IMR-90 (cell line): ENCODE measurements around the gene TPGS2. TPM values are rescaled to one million over a fixed set of nuclear protein-coding genes. Genes with fewer than 3 reads are reported as not detected.

ENCODE experiments used
- ATAC-seq: fragments of 200-7000 bp; cut with Tn5 transposase; 2 replicates; pipeline ENCODE4 v1.9.1; 2020; ENCODE audit warnings: low read depth, mild to moderate bottlenecking, moderate library complexity
- BruUV-seq: library from RNA; stranded (reverse); fragments of 400-500 nt; replicated peaks from 2 replicates; lab custom pipeline; 2021; lab: Mats Ljungman, UMichigan
- CTCF ChIA-PET: fragments of 300-600 bp; formaldehyde crosslinking; extraction: SDS; loops from one replicate; lab custom pipeline; 2021; ENCODE audit warnings: antibody characterized with exemption; lab: Yijun Ruan, JAX
- POLR2A ChIA-PET: fragments of 300-600 bp; sonication (Branson Sonifier 250); formaldehyde crosslinking; loops from one replicate; lab custom pipeline; 2022; ENCODE audit warnings: antibody characterized with exemption; ENCODE audit not compliant: unreplicated experiment; lab: Charles Lee
- DNase-seq: peaks from one replicate; pipeline ENCODE4 v3.0.0; 2013
- H2AFZ ChIP-seq: replicated peaks from 2 replicates; pipeline ENCODE3; 2013; ENCODE audit warnings: low read length, mild to moderate bottlenecking; ENCODE audit not compliant: poor library complexity
- H2AK5ac ChIP-seq: 2 replicates; pipeline ENCODE4 v1.6.1; 2013; ENCODE audit warnings: low read depth, low read length, inconsistent platforms
- H2AK9ac ChIP-seq: replicated peaks from 2 replicates; pipeline ENCODE3; 2013; ENCODE audit warnings: mild to moderate bottlenecking, low read depth, low read length, moderate library complexity; ENCODE audit not compliant: poor library complexity
- H2BK120ac ChIP-seq: 2 replicates; pipeline ENCODE4 v1.6.1; 2013; ENCODE audit warnings: low read depth, low read length, inconsistent platforms
- H2BK15ac ChIP-seq: 3 replicates; pipeline ENCODE4 v1.6.1; 2013; ENCODE audit warnings: low read depth, low read length, inconsistent platforms
- H2BK20ac ChIP-seq: 2 replicates; pipeline ENCODE4 v1.6.1; 2013; ENCODE audit warnings: low read depth, mild to moderate bottlenecking, inconsistent platforms, low read length, moderate library complexity
- H2BK5ac ChIP-seq: 2 replicates; pipeline ENCODE4 v1.6.1; 2013; ENCODE audit warnings: mild to moderate bottlenecking, low read depth, low read length, inconsistent platforms; ENCODE audit not compliant: poor library complexity, severe bottlenecking
- H3K14ac ChIP-seq: replicated peaks from 2 replicates; pipeline ENCODE4 v1.6.1; 2013; ENCODE audit warnings: low read depth, low read length, inconsistent platforms
- H3K18ac ChIP-seq: 2 replicates; pipeline ENCODE4 v1.6.1; 2013; ENCODE audit warnings: low read depth, low read length, control low read depth
- H3K23ac ChIP-seq: 2 replicates; pipeline ENCODE4 v1.6.1; 2013; ENCODE audit warnings: low read depth, low read length, inconsistent platforms
- H3K27ac ChIP-seq: 2 replicates; pipeline ENCODE4 v1.5.1; 2013; ENCODE audit warnings: mild to moderate bottlenecking, control low read depth, low read length; ENCODE audit not compliant: insufficient read depth
- H3K27me3 ChIP-seq: 2 replicates; pipeline ENCODE4 v1.6.1; 2013; ENCODE audit warnings: low read length; ENCODE audit not compliant: control insufficient read depth, insufficient read depth
- H3K36me3 ChIP-seq: 2 replicates; pipeline ENCODE4 v1.6.1; 2013; ENCODE audit warnings: low read length, mixed read lengths; ENCODE audit not compliant: control insufficient read depth, insufficient read depth
- H3K4ac ChIP-seq: 2 replicates; pipeline ENCODE4 v1.6.1; 2013; ENCODE audit warnings: low read depth, low read length, inconsistent platforms
- H3K4me1 ChIP-seq: 2 replicates; pipeline ENCODE4 v1.6.1; 2013; ENCODE audit warnings: low read length, mixed read lengths; ENCODE audit not compliant: control insufficient read depth, insufficient read depth
- H3K4me2 ChIP-seq: 2 replicates; pipeline ENCODE4 v1.6.1; 2013; ENCODE audit warnings: low read depth, mild to moderate bottlenecking, control low read depth, low read length, moderate library complexity
- H3K4me3 ChIP-seq: 2 replicates; pipeline ENCODE4 v1.5.1; 2013; ENCODE audit warnings: low read depth, mild to moderate bottlenecking, control low read depth, low read length, moderate library complexity; ENCODE audit not compliant: insufficient read depth
- H3K56ac ChIP-seq: 2 replicates; pipeline ENCODE4 v1.6.1; 2013; ENCODE audit warnings: low read length, inconsistent platforms; ENCODE audit not compliant: insufficient read depth; ENCODE audit errors: extremely low read depth
- H3K79me1 ChIP-seq, 2 experiments: 2 replicates each; pipeline ENCODE4 v1.6.1; 2013; ENCODE audit warnings: low read length in 2 of 2, inconsistent platforms in 1 of 2, low read depth in 1 of 2
- H3K9ac ChIP-seq: 2 replicates; pipeline ENCODE4 v1.6.1; 2013; ENCODE audit warnings: low read depth, low read length, control low read depth
- H3K9me1 ChIP-seq: 2 replicates; pipeline ENCODE4 v1.6.1; 2013; ENCODE audit warnings: low read length, inconsistent platforms; ENCODE audit not compliant: insufficient read depth
- H3K9me3 ChIP-seq: 2 replicates; pipeline ENCODE4 v1.6.1; 2013; ENCODE audit warnings: low read length; ENCODE audit not compliant: control insufficient read depth, insufficient read depth
- H4K20me1 ChIP-seq: 2 replicates; pipeline ENCODE4 v1.6.1; 2013; ENCODE audit warnings: low read length, inconsistent platforms; ENCODE audit not compliant: insufficient read depth
- H4K5ac ChIP-seq: 2 replicates; pipeline ENCODE4 v1.6.1; 2013; ENCODE audit warnings: mild to moderate bottlenecking, low read depth, low read length, control low read depth
- H4K8ac ChIP-seq, 2 experiments: 2 replicates each; pipeline ENCODE4 v1.6.1; 2013; ENCODE audit warnings: low read depth in 2 of 2, low read length in 2 of 2, control low read depth in 1 of 2, inconsistent platforms in 1 of 2
- H4K91ac ChIP-seq: 2 replicates; pipeline ENCODE4 v1.6.1; 2013; ENCODE audit warnings: low read depth, low read length, inconsistent platforms; ENCODE audit not compliant: insufficient read depth
- BHLHE40 ChIP-seq: fragments of 150-350 bp; IDR thresholded peaks from 2 replicates; pipeline ENCODE4 v1.6.1; 2016; ENCODE audit warnings: mild to moderate bottlenecking, low read depth, low read length
- CEBPB ChIP-seq: IDR thresholded peaks from 2 replicates; pipeline ENCODE4 v1.6.1; 2012; ENCODE audit warnings: low read depth, low read length, improper control_type of control experiment
- CHD1 ChIP-seq: IDR thresholded peaks from 2 replicates; pipeline ENCODE4 v1.6.1; 2012; ENCODE audit warnings: low read depth, low read length, improper control_type of control experiment
- CTCF ChIP-seq: conservative IDR thresholded peaks from 2 replicates; pipeline ENCODE4 v1.5.1; 2012; ENCODE audit warnings: mild to moderate bottlenecking, low read depth, low read length, improper control_type of control experiment
- FOS ChIP-seq: fragments of 150-350 bp; IDR thresholded peaks from 2 replicates; pipeline ENCODE4 v1.6.1; 2016; ENCODE audit warnings: low read depth, low read length
- MAZ ChIP-seq: IDR thresholded peaks from 2 replicates; pipeline ENCODE4 v1.6.1; 2012; ENCODE audit warnings: low read depth, mild to moderate bottlenecking, low read length, improper control_type of control experiment, moderate library complexity, borderline replicate concordance
- MXI1 ChIP-seq: IDR thresholded peaks from 2 replicates; pipeline ENCODE4 v1.6.1; 2012; ENCODE audit warnings: low read depth, mild to moderate bottlenecking, low read length, moderate library complexity, borderline replicate concordance
- NFE2L2 ChIP-seq: fragments of 150-350 bp; IDR thresholded peaks from 2 replicates; pipeline ENCODE4 v1.6.1; 2016; ENCODE audit warnings: low read depth, mild to moderate bottlenecking, low read length
- POLR2A ChIP-seq: IDR thresholded peaks from 2 replicates; pipeline ENCODE4 v1.6.1; 2012; ENCODE audit warnings: mild to moderate bottlenecking, low read depth, low read length
- RFX5 ChIP-seq: IDR thresholded peaks from 2 replicates; pipeline ENCODE4 v1.8.0; 2012; ENCODE audit warnings: low read depth, mild to moderate bottlenecking, low read length, moderate library complexity
- USF2 ChIP-seq: fragments of 150-350 bp; IDR thresholded peaks from 2 replicates; pipeline ENCODE4 v1.6.1; 2017; ENCODE audit warnings: mild to moderate bottlenecking, antibody characterized with exemption, low read length, low read depth
- WGBS, 2 experiments: methylation state at CpG; one replicate each; pipeline versions ENCODE4 v1.1.5 to v1.1.7; 2013; ENCODE audit warnings: missing lambda C conversion rate in 2 of 2; ENCODE audit not compliant: insufficient read length in 1 of 2; ENCODE audit errors: extremely low coverage in 2 of 2; 5-methylcytosine and 5-hydroxymethylcytosine counted together
- dilution Hi-C: fragments of 300-500 bp; cut with HindIII; formaldehyde crosslinking; loops from one replicate; pipeline ENCODE4 v1.14.3; 2018; ENCODE audit warnings: low sequenced_read_pairs; ENCODE audit not compliant: unreplicated experiment
- in situ Hi-C: fragments of 300-500 bp; cut with MboI; formaldehyde crosslinking; loops from 3 replicates; pipeline ENCODE4 v1.14.3; 2019; ENCODE audit warnings: low sequenced_read_pairs, inconsistent platforms, mixed read lengths
- intact Hi-C: fragments of 100-400 bp; cut with micrococcal nuclease; formaldehyde crosslinking; loops from 2 replicates; pipeline ENCODE4 v1.10.0; 2022
- polyA plus RNA-seq, 3 experiments: library from polyadenylated mRNA; depleted of rRNA; stranded (reverse); fragments of >200 nt; gene quantifications; 2 replicates each; pipeline ENCODE4 v1.2.3, GENCODE V29; 2012; ENCODE audit warnings: low replicate concordance in 1 of 3
- total RNA-seq: library from RNA; depleted of rRNA; stranded (reverse); fragments of >200 nt; gene quantifications from 2 replicates; pipeline ENCODE4 v1.2.3, GENCODE V29; 2012

Gene TPGS2
- total and polyA plus RNA-seq, 2 of the 4 experiments (the other 2 are of a cell fraction): 201 to 294 TPM

GRCh38 chr18:36848609-36849008 is 19.8 kb upstream of the TPGS2 start:
- POLR2A ChIA-PET: no interaction called here
- Histone ChIP-seq H2BK120ac (no peak overlapping the region), H3K4ac (no peak overlapping the region), H3K4me3 (no peak overlapping the region), H3K56ac (no peak overlapping the region), H3K27ac (no peak overlapping the region), H4K91ac (no peak overlapping the region), H3K36me3 (0 out of 2 replicates have a peak, but pooled peaks cover 2% of the 10 kb centered on the region), H3K9me3 (no peaks in the 10 kb centered on the region), H3K18ac (no peak overlapping the region), H3K23ac (no peak overlapping the region), H4K5ac (no peak overlapping the region), H2BK15ac (no peak overlapping the region), H3K4me1 (no peaks in the 10 kb centered on the region; the same call in 1 of the 2 replicates), H2BK20ac (no peak overlapping the region), H3K79me1 (peaks cover 0 to 4% of the 10 kb centered on the region in 2 experiments; a peak in 2 of 4 replicates), H2AFZ (no peak overlapping the region), H3K4me2 (no peak overlapping the region), H4K20me1 (no peaks in the 10 kb centered on the region), H3K9me1 (no peaks in the 10 kb centered on the region), H4K8ac (no peak overlapping the region), H3K9ac (no peak overlapping the region), H3K14ac (no peak overlapping the region), H3K27me3 (no peaks in the 10 kb centered on the region), H2AK9ac (no peak overlapping the region), H2BK5ac (no peak overlapping the region), H2AK5ac (no peak overlapping the region)
- no CpG with 5 or more reads among the region's 2 CpGs for WGBS, 2 experiments
- no peak for TF ChIP-seq CHD1
- no peak for TF ChIP-seq BHLHE40
- TF ChIP-seq FOS: no peak
- no peak for TF ChIP-seq CTCF
- no peak for TF ChIP-seq CEBPB
- TF ChIP-seq MAZ: no peak
- no peak for TF ChIP-seq RFX5
- TF ChIP-seq NFE2L2: no peak
- no peak for TF ChIP-seq MXI1
- TF ChIP-seq USF2: no peak
- no peak for TF ChIP-seq POLR2A
- dilution Hi-C loops: no loop called here
- DNase-seq (no peak), ATAC-seq (no peak)
- in situ Hi-C loops: no loop called here
- CTCF ChIA-PET: no interaction called here
- intact Hi-C loops: no loop called here
- BruUV-seq: no TSS peak
